PFSK-1 (cell line): ENCODE measurements around the gene DPYD.

Source experiments
- REST ChIP-seq, 2 experiments: IDR thresholded peaks; 2 replicates each; pipeline versions ENCODE4 v1.6.1 to v1.8.0; 2011 to 2012; ENCODE audit warnings: low read depth in 2 of 2, low read length in 2 of 2, control low read depth in 1 of 2, inconsistent platforms in 1 of 2, mild to moderate bottlenecking in 1 of 2, moderate library complexity in 1 of 2; ENCODE audit not compliant: insufficient read depth in 1 of 2
- TAF1 ChIP-seq: IDR thresholded peaks from 2 replicates; pipeline ENCODE4 v1.6.1; 2012; ENCODE audit warnings: low read length, control low read depth, borderline replicate concordance; ENCODE audit not compliant: insufficient read depth

GRCh38 chr1:97137862-97138514 is 782.8 kb downstream of the DPYD start:
- TF ChIP-seq TAF1 (no peak), REST (IDR thresholded peaks at IDR 0.05; ENCODE audit: insufficient read depth in 1 of 2, low read depth in 2 of 2, low read length in 2 of 2) (no peak)
